Endothelial cell of hepatic sinusoid (primary cell): ENCODE measurements around the gene TMEM95.
"Not testable (repeated sequence)": the region's sequence is repeated elsewhere in the genome, so short reads cannot be mapped to it uniquely, and the experiment has no call there.

Source experiments
- in situ Hi-C: cut with HindIII; loops from 2 replicates; pipeline ENCODE4 v1.10.0; 2017; ENCODE audit warnings: low sequenced_read_pairs

The TMEM95 gene

GRCh38 chr17:7323731-7324437 is 31.1 kb upstream of the TMEM95 start:
- in situ Hi-C loops: no loop called here

- in situ Hi-C loops: no loop called here
Measured at GRCh38 chr17:7324438-7324779, 30.5 kb upstream of the TMEM95 start.

DNA sequence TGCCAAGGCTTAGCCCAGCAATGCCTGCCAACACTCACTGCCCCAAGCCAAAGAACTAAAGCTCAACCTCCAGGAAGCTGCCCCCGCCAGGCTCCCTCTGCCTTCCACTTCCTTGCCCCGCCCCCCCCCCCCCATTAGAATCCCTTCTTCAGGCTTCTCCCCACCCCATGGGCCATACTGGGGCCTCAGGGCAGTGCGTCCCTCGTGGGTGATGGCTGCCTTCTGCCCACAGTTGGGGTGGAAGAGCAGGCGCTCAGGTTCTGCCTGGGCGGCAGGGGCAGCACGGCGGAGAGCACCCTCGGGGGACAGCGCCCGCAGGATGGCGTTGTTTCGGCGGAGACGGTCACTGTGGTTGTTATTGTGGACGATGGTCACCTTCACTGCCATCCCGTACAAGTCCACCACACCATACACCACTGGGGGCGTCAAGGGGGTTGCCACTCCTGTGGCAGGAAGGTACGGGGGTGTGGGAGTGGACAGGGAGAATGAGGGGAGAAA is 29.9 kb upstream of the TMEM95 start:
- in situ Hi-C loops: loop anchor here (5.0 kb wide), 1 partner anchor 98 kb away; no protein-coding TSS in a partner anchor

DNA sequence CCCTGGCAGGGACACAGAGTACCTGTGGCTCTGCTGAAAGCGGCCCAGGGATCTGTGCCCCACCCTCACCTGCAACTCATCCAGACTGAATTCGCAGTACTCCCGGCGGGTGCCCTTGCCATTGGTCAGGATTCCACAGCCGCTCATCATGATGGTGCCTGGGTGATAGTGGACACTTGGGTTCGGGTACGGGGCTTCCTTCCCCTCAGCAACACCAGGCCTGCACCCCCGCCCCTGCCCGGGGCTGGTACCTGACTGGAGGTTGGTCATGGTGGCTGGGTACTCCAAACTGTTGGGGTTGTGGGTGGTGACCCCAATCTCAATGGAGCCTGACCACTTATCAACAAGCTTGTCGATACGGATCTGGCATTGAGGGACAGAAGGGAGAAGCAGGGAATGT is 28.8 kb upstream of the TMEM95 start:
- in situ Hi-C loops: loop anchor here (5.0 kb wide), 1 partner anchor 99 kb away; no protein-coding TSS in a partner anchor

DNA sequence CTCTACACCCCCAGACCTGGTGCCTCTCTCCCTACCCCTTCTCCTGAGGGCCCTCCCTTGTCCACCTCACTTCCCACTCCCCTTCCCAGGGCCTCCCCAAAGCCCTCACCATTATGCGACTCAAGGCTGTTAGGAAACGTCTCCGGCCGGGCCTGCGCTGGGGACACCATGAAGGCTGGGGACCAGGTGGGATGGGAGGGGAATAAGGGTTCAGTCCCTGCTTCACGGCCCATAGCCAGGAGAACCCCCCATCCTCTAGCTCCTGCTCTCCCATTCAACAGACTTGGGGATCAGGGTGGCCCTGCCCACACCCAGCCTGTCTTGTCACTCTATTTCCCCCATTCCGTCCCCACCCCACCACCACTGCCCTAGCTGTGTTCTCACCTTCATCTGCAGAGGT is 27.9 kb upstream of the TMEM95 start:
- in situ Hi-C loops: loop anchor here (5.0 kb wide), 1 partner anchor 100 kb away; no protein-coding TSS in a partner anchor

GRCh38 chr17:7327501-7327900 is 27.5 kb upstream of the TMEM95 start:
- in situ Hi-C loops: loop anchor here (5.0 kb wide), 1 partner anchor 100 kb away; no protein-coding TSS in a partner anchor

GRCh38 chr17:7328009-7328408 is 26.9 kb upstream of the TMEM95 start:
- in situ Hi-C loops: loop anchor here (5.0 kb wide), 1 partner anchor 101 kb away; no protein-coding TSS in a partner anchor

DNA sequence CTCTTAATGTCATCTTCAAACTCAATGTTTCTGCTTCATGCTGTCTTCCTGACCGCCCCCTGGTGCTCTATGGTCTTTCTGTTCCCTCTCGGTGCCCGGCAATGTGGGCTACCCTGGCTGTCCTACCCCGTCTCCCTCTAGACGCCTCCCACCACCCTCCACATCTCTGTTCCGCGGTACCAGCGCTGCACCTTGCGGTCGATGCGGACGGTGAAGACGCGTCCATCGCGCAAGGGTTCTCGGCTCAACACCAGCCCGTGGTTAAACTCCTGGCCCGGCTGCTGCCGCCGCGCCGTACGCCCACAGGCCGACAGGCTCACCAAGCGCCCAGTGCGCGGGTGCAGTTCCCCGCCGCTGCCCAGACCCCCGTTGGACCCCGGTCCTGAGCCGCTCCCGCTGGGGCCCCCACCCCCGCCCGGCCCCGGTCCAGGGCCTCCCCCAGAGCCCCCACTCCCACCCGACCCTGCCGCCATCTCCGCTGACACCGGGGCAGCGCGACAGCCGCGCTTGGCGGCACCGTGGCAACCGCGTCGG is 26.0 kb upstream of the TMEM95 start, which contains the start of gene NEURL4:
Gene NEURL4 (minus strand): TSS at position 496 of the 534 bp plus-strand sequence. CDS start 23 bp downstream, at position 473.
- in situ Hi-C loops: loop anchor here (5.0 kb wide), 1 partner anchor 102 kb away; no protein-coding TSS in a partner anchor

GRCh38 chr17:7329374-7329996 is 25.5 kb upstream of the TMEM95 start:
- in situ Hi-C loops: loop anchor here (5.0 kb wide), 1 partner anchor 102 kb away; no protein-coding TSS in a partner anchor

DNA sequence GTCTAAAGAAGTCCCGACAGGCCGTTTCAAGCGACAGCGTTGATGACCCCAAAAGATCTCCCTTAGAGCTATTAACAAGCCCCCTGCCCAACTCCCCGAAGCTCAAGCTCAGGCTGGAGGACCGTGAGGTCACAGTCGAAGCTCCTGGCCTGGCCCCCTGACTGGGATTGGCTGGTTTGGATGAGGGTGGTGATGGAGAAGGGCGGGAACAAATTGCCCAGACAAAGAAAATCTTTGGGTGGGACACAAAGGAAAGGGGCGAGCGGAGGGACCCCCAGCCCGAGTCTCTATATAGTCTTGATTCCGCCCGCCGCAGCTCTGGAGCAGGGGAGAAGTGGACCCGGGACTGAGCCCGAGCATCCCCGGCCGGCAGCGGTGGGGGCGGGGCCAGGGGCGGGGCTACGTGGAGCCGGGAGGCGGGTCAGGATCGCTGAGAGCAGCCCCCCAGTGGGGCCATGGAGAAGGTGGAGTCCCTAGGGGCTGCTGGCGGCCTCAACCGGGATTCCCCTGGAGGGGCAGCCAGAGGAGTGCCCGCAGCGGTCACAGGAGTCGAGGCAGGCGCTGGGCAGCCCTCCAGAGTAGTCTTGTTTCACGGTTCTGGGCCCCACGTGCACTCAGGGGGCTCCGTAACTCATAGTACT is 24.8 kb upstream of the TMEM95 start:
- in situ Hi-C loops: loop anchor here (5.0 kb wide), 1 partner anchor 103 kb away; no protein-coding TSS in a partner anchor

DNA sequence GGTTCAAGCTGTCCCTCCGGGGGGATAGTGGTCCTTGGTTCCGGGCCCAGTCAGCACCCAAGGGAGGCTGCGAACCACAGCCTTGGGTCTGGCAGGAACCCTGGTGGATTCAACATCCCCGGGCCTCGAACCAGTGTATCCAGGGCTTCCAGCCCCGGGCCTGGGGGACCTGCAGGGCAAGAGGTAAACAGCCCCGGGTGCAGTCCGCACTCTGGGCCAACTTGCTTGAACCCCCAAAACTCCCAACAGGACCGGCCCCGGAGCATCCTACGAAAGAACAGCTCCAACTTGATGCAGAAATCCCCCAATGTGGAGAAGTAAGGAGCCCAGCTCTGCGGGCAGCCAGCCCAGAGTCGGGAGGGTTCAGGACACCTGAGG is 24.3 kb upstream of the TMEM95 start:
- in situ Hi-C loops: no loop called here

DNA sequence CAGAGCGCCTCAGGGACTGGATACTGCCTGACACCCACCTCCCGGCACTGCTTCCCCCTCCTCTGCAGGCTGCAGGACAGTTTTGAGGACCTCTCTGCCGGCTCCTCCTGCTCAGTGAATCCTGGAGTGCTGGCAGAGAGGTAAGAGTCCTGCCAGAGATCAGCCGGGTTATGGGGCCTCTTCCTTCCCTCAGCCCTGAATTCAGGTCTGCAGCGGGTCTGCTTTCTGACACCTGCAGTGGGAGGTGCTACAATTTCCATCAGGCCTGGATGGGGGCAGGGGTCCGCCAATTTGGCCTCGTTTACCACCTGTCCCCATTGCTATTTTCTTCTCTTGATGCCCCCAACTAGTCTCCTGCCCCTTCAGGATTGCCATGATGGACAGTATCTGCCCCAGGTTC is 22.8 kb upstream of the TMEM95 start:
- in situ Hi-C loops: no loop called here

GRCh38 chr17:7332600-7333069 is 22.3 kb upstream of the TMEM95 start:
- in situ Hi-C loops: not testable (repeated sequence)

DNA sequence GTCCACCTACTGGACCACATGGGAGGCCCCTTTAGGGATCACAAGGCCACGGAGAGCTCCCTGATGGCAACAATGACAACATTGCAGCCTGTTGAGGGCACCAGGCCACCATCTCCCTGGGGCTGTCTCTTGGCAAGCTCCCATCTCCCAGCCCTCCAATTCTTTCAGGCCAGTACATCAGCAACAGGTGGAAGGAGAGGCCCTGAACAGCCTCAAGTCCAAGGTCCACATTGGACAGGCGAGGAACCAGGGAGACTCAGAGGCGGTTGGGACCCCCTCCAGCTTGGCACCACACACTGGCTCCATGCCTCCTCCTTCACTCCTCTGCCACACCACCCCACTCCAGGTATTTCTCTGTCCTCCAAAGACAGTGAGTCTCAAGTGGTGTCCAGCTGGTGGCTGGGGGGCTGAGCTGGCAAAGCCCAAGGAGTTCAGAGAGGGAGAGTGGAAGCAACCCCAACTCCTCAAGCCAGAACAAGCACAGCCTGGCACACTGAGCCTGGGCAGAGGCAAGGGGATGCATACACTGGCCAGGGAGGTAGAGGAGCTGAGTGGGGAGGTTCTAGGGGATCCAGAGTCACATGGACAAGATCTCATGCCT is 19.9 kb upstream of the TMEM95 start:
- in situ Hi-C loops: no loop called here

- in situ Hi-C loops: not testable (repeated sequence)
Measured at GRCh38 chr17:7335765-7336164, 19.2 kb upstream of the TMEM95 start.

DNA sequence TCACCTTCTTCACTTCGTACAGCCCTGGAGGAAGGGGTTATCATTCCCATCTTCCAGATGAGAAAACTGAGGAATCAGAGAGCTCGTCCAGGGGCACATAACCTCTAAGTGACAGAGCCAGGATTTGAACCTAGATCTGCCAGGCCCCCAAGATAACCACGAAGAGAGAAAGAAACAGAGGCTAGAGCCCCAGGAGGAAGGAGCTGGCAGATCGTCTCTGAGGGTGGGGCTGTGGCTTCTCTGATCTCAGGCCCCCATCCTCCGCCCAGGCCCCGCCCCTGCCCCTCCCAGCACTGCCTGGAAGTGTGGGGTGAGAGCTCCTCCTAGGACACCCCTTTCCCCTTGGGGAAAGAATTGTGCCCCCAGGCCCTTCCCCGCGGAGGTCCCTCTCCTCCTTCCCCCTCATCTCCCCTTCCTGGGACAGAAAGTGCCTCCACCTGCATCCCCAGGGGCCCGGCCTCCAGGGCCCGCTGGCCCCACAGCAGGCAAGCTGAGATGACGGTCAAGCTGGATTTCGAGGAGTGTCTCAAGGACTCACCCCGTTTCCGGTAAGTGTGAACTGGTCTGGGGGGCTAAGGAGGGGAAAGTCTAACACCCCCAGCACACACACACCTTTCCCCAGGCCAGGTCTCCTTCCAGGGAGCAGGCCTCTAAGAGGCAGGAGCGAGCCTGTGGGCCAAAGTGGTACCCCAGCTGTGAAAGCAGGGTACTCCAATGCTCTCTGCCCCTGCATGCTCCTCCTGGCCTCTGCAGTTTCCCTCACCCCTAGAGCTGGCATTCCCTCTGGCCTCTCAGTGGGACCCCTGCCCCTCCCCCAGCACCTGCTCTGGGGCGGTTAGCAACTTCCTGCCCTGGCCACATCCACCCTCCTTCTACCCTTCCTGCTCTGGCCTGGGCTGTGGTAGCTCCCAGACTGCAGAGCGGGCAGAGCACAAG is 18.4 kb upstream of the TMEM95 start, which contains the start of gene ACAP1:
Gene ACAP1 (plus strand): TSS at position 290 of the 936 bp plus-strand sequence. CDS start 206 bp downstream, at position 496.
- in situ Hi-C loops: no loop called here

DNA sequence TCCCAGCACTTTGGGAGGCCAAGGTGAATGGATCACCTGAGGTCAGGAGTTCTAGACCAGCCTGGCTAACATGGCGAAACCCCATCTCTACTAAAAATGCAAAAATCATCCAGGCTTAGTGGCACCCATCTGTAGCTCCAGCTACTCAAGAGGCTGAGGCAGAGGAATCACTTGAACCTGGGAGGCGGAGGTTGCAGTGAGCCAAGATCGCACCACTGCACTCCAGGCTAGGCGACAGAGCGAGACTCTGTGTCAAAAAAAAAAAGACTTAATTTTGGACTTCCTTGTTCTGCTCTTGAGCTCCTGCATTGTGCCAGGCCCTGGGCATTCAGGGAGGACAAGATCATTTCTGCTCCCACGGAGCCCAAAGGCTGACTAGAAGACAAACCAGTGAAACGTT is 17.4 kb upstream of the TMEM95 start:
- in situ Hi-C loops: not testable (repeated sequence)

- in situ Hi-C loops: no loop called here
Measured at GRCh38 chr17:7340179-7340578, 14.8 kb upstream of the TMEM95 start.

GRCh38 chr17:7341842-7342241 is 13.1 kb upstream of the TMEM95 start:
- in situ Hi-C loops: no loop called here
